D721Med (cell line): ENCODE results near the gene CENPP.
"Not testable (repeated sequence)": the region's sequence is repeated elsewhere in the genome, so short reads cannot be mapped to it uniquely, and the experiment has no call there.

ENCODE experiments used
- DNase-seq: peaks from one replicate; pipeline ENCODE4 v3.0.0; 2011; ENCODE audit warnings: low spot score; ENCODE audit not compliant: insufficient read length
- FAIRE-seq: peaks from 2 replicates; lab custom pipeline; 2011; peaks lifted over from hg19 to GRCh38; lab: Jason Lieb, UNC
- CTCF ChIP-seq: IDR thresholded peaks from 2 replicates; pipeline ENCODE4 v1.5.1; 2012; ENCODE audit warnings: mild to moderate bottlenecking, control low read depth; ENCODE audit not compliant: insufficient read depth; ENCODE audit errors: missing control alignments

The CENPP gene

DNA sequence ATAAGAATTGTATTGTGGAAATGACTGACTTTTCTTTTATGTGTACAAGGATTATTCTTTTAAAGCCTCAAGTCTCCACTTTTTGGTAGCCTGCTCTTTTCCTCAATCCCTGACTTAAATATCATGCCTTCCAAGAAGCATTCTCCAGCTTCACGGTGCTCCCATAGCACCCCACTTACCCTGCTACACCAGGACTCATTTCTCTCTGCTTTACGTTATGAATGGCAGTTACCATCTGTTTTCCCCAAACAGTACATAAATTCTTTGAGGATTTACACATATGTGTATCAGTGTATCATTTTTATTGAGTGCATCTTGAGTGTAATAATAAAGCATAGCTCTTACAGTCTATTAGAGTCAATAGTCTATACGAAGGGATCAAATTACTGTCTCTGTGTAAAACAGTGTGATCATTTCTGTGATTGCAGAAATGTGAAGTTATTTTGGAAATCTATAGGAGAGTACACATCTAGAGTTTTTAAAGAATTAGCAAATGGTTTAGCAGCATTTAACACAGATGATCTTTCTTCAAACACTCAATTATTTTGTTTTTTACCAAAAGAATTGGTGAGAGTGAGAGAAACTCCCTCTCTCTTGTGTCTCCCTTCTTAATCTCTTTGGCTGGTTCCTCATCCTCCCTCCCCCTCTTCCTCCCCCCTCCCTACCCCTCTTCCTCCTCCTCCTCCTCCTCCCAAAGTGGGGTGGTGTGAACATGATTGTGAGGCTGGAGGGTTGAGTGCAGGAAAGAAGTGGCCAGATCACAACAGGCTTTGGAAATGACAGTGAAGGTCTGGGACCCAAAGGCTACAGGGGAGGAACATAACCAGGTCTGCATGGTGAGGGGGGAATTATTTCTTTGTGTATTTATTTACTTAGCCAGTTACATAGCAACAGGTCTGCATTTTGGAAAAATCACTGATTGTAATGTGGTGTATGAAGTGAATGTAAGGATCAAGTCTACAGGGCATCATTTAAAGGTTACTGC is 237.7 kb downstream of the CENPP start:
- DNase-seq (no peak), FAIRE-seq (no peak)
- TF ChIP-seq CTCF = no peak

GRCh38 chr9:92564504-92564903 is 238.8 kb downstream of the CENPP start:
- no peak for TF ChIP-seq CTCF
- no peak for FAIRE-seq
- DNase-seq = no peak

- DNase-seq = no peak
- no peak for FAIRE-seq
- no peak for TF ChIP-seq CTCF
Measured at GRCh38 chr9:92564982-92565381, 239.2 kb downstream of the CENPP start.

DNA sequence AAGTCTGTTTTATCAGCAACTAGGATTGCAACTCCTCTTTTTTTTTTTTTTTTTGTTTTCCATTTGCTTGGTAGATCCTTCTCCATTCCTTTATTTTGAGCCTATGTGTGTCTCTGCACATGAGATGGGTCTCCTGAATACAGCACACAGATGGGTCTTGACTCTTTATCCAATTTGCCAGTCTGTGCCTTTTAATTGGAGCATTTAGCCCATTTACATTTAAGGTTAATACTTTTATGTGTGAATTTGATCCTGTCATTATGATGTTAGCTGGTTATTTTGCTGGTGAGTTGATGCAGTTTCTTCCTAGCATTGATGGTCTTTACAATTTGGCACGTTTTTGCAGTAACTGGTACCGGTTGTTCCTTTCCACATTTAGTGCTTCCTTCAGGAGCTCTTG is 246.1 kb downstream of the CENPP start:
- DNase-seq, FAIRE-seq: not testable (repeated sequence)

GRCh38 chr9:92573612-92574011 is 247.9 kb downstream of the CENPP start:
- not testable (repeated sequence) for FAIRE-seq, DNase-seq

DNA sequence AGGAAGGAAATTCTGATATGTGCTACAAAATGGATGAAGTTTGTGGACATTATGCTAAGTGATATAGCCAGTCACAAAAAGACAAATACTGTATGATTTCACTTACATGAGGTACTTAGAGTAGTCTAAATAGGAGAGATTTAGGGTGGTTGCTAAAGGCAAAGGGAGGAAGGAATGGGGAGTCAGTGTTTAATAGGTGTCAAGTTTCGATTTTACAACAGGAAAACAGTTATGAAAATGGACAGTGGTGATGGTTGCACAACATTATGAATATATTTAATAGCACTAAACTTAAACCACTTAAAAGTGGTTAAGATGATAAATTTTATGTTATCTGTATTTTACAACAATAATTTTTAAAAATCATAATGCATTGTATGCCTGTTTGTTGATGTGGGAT is 250.4 kb downstream of the CENPP start:
- DNase-seq = no peak
- FAIRE-seq = no peak
- no peak for TF ChIP-seq CTCF

DNA sequence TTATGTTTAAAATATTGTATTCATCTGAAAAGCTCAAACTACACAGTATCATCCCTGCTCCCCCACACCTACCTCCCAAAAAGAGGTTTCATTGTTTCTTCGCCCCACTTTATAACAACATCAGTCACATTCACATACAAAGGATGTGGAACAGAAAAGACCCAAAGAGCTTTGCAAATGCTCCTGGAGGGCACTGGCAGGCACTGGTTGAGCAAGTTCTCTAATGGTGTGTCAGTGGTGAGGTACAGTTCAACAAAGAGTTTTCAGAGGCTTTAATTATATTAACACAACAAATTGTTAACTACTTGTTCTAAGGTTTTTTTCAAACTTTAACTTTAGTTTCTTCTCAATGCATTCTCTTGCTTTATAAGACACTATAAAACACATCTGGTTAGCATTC is 264.2 kb downstream of the CENPP start:
- TF ChIP-seq CTCF = no peak
- DNase-seq (no peak), FAIRE-seq (no peak)

DNA sequence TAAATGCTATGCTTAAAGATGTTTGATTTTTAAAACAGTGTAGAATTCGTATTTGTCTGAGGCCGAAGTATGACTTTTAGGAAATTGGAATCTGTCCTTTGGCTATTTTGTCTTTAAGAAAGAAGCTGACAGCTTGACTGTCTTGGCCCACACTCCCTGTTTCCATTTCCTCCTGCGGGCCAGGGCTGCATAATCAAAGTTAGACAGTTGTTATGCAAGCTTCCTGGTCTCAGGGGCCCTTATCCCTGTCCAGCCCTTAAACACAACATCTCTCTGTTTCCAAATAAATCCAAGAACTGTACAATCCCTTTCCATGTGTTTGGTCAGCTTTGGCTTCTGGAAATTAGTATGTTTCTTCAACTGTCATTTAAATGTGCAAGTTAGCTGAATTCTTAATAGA is 264.6 kb downstream of the CENPP start:
- FAIRE-seq (no peak), DNase-seq (no peak)
- TF ChIP-seq CTCF = no peak
